HG02884 (cell line): ENCODE results near the gene SFXN3.

Experiments
- ATAC-seq: cut with Tn5 transposase; IDR thresholded peaks from one replicate; pipeline ENCODE4 v1.9.1; 2021; ENCODE audit warnings: mild to moderate bottlenecking, moderate library complexity; ENCODE audit not compliant: unreplicated experiment

Gene SFXN3

GRCh38 chr10:101054876-101055275 is 23.8 kb downstream of the SFXN3 start:
- no peak for ATAC-seq

- no peak for ATAC-seq
Measured at GRCh38 chr10:101055411-101055810, 24.4 kb downstream of the SFXN3 start.

- no peak for ATAC-seq
Measured at GRCh38 chr10:101056365-101057151, 25.5 kb downstream of the SFXN3 start.

- peak; percentile 35 for ATAC-seq
Measured at GRCh38 chr10:101060036-101060950, 29.3 kb downstream of the SFXN3 start.

GRCh38 chr10:101060951-101061623 is 30.1 kb downstream of the SFXN3 start:
- peak; percentile 61 for ATAC-seq

GRCh38 chr10:101061624-101062231 is 30.7 kb downstream of the SFXN3 start, which contains the start of gene KAZALD1:
Gene KAZALD1, plus strand, starts transcription at chr10:101061989. Its CDS starts 604 bp downstream, at chr10:101062593.
- no peak for ATAC-seq

- no peak for ATAC-seq
Measured at GRCh38 chr10:101062232-101063049, 31.4 kb downstream of the SFXN3 start.

- ATAC-seq = no peak
Measured at GRCh38 chr10:101063050-101063525, 32.1 kb downstream of the SFXN3 start.

- ATAC-seq = no peak
Measured at GRCh38 chr10:101063548-101064414, 32.7 kb downstream of the SFXN3 start.

- ATAC-seq = no peak
Measured at GRCh38 chr10:101064415-101065030, 33.5 kb downstream of the SFXN3 start.

GRCh38 chr10:101065481-101066145 is 34.6 kb downstream of the SFXN3 start:
- no peak for ATAC-seq

GRCh38 chr10:101066146-101066895 is 35.3 kb downstream of the SFXN3 start:
- ATAC-seq = no peak

GRCh38 chr10:101066896-101067355 is 35.9 kb downstream of the SFXN3 start:
- ATAC-seq = no peak

- ATAC-seq = no peak
Measured at GRCh38 chr10:101067356-101068083, 36.5 kb downstream of the SFXN3 start.

GRCh38 chr10:101069441-101069840 is 38.4 kb downstream of the SFXN3 start:
- no peak for ATAC-seq

- ATAC-seq = no peak
Measured at GRCh38 chr10:101070098-101070497, 39.1 kb downstream of the SFXN3 start.
